Measurements from ENCODE around the gene EEPD1.

EEPD1 gene

GRCh38 chr7:36188906-36189305 is 35.9 kb downstream of the EEPD1 start:
- no peak for DNase-seq (ENCODE audit: low read depth in 1 of 2, low spot score in 1 of 2)

DNA sequence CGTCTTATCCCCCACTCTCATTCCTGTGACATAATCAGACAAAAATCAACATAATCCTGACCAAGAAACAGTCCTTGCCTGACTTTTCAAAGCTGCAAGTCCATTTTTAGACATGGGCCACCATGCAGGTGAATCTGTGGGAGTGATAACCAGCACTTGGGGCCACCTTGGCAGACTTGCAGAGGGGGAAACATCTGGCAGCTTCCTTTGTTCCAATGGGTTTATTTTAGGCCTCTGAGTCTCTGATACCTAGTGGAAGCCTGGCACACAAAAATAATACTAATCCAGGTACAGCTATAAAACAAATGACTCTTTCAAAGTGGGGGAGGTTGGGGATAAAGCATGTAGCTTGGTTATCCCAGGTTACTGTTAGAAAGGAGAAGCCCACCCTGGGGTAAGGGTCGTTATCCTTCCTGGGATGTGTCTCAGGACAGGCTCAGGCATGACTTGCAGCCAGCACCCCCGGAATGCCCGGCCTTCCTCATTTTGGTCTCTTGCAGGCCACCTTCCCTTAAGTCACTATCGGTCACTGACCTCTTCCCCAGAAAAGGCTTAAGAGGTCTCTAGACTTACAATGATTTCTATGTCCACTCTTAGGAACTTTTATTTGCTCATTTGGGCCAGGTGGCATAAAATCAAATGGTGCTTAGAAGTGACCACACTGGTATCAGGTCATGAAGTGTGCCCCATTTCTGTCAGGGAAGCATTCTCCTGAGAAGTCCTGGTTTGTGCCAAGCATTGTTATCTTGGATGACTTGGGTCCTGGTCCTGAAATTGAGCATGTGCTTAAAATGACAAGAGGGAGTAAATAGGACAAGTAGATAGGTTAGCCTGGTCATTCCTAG is 37.6 kb downstream of the EEPD1 start:
- no peak for DNase-seq (ENCODE audit: low read depth in 1 of 2, low spot score in 1 of 2)

DNA sequence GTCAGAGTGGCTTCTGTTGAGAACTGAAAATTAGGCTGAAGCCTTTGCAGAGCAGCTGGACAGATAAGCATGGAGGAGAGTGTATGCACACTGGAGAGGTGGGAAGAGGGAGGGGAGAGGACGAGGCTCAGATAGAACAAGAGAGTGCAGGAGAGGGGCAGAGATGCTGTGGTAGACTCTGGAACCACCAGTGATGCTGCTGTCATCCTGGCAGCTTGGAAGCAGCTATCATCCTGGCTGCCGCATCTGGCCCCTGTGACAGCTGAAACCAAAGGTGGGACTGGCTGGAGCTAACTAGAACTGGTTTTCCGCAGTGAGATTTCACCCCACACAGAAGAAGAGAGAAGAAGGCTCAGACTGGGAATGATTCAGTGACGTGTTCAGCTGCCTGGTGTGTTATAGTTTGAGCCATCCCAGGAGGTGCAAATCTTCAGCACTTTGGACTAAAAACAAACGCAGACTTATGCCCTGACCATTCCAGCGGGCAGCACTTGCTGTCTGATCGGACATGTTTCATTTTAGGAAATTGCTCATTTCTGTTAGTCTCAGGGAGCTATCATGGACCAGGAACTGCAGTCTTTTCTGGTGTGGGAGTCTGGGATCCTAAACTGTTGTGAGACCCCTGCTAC is 38.4 kb downstream of the EEPD1 start:
- DNase-seq (ENCODE audit: low read depth in 1 of 2, low spot score in 1 of 2) = no peak

DNA sequence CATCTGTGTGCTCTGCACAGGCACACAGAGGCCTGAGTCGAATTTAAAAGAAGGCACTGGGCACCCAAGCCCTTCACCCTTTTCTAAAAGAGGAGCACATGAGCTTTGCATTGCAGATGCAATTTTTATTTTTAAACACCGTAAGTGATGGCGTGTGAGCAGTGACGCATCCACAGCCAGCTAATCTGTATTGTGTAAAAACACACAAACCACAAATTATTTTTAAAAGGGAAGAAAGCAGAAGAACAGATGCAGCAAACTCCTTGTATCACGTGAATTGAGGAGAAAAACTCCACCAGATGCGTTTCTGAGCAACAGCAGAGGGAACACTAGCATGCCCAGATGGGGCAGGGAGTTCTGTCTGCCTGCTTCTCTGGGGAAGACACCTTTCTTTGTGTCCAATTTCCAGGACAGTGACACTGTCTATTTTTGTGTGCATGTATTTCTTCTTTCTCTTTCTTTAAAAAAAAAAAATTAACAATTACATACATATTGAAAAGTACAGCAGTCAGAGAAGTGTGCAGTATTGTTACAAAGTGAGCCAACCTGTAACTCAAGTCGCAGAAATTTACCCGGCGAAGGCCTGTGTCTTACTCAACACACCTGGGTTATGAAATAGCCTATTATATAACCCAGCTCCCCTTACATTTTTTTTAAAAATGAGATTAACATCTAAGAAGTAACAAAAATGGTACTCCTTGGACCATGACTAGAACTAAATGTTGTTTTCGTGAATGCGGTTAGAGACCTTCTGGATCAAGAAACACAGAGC is 39.2 kb downstream of the EEPD1 start:
- no peak for DNase-seq (ENCODE audit: low read depth in 1 of 2, low spot score in 1 of 2)

- DNase-seq (ENCODE audit: low read depth in 1 of 2, low spot score in 1 of 2) = no peak
Observed at GRCh38 chr7:36192877-36193276, 39.8 kb downstream of the EEPD1 start.

- no peak for DNase-seq (ENCODE audit: low read depth in 1 of 2, low spot score in 1 of 2)
Observed at GRCh38 chr7:36198854-36199266, 45.8 kb downstream of the EEPD1 start.

DNA sequence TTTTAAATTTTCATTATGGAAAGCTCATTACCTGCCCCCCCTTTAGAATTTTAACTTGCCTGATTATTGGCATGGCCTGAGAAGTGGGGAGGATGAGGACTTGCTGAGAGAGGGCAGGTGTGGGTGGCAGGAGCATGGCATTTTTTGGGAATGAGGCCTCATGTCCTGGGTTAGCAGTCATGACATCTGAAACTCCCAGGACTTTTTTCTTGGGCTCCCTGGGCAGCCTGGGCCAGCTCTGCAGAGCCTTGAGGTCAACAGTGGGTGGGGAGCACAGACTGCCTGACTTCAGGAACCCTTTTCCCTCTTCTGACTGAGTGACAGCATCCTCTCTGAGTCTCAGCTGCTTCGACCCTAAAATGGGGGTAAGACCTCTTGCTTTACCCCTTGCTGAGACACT is 46.3 kb downstream of the EEPD1 start:
- DNase-seq (ENCODE audit: low read depth in 1 of 2, low spot score in 1 of 2) = no peak

DNA sequence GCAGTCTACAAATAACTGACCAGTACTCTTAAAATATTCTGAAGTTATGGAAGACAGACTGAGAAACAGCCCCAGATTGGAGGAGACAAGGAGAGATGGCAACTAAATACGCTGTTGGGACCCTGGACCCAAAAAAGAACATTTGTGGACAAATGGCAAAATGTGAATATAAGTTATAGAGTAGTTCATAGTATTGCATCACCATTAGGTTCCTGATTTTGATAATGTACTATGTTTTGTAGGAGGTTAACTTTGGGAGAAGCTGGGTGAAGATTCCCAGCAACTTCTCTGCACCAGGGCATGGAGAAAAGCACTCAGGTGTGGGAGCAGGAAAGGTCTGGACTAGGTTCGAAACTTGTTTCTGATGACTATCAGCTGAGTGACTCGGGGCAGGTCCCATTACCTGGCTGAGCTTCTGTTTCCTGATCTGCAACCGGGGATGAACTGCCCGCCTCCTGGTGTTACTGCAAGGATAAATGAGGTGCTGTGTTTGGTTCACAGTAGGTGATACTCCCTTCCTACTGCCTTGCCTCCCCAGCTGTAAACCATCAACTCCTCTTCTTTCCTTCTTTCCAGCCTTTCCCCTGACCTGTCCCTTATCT is 48.2 kb downstream of the EEPD1 start:
- no peak for DNase-seq (ENCODE audit: low read depth in 1 of 2, low spot score in 1 of 2)

DNA sequence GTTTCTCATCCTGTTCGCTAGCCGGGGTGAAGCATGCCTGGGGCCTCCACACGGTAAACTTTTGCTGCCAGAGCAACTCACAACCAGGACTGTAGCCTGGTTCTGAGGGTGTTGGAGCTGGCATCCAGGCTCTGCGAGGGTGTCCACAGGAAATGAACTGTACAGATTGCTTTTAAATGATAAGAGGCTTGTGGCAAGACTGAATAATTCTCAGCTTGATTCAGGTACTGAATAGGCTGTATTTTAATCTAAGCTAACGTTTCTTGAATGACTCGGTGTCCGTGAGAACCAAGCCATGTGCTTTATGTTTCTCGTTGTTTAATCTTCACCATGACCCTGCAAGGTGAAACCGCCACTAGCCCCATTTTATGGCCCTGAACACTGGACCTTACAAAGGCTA is 49.3 kb downstream of the EEPD1 start:
- no peak for DNase-seq (ENCODE audit: low read depth in 1 of 2, low spot score in 1 of 2)

DNA sequence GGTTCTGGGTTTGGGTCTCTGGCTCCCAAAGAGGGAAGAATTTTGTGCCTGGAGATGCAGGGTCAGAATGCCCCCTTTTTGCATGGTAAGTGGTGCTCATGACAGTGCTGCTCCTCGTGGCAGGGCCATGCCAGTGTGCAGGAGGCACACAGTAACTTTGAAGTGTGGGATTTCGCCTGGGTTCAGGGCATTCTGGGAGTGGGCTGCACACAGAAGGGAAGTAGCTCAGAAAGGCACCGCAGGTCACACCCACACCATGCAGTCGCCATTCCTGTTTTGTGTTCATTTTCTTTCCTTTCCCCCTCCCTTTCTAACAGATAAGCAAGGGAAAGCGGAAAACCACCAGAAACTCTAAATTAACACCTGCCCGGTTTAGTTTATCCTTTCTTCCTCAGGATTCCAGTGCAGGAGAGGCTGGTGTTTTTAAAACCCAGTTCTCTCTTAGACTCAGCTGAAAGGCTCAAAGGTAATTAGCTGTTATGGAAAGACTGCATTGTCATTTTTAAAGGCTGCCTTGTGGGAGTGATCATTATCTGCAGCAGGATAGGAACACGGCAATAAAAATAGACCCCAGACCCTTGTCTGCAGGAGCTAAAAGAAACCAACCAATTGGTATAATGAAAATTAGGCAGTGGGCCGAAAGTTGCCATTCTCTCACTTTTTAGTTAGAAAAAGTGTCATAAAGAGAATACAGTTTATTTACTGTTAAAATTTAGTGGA is 50.2 kb downstream of the EEPD1 start:
- DNase-seq (ENCODE audit: low read depth in 1 of 2, low spot score in 1 of 2) = no peak

DNA sequence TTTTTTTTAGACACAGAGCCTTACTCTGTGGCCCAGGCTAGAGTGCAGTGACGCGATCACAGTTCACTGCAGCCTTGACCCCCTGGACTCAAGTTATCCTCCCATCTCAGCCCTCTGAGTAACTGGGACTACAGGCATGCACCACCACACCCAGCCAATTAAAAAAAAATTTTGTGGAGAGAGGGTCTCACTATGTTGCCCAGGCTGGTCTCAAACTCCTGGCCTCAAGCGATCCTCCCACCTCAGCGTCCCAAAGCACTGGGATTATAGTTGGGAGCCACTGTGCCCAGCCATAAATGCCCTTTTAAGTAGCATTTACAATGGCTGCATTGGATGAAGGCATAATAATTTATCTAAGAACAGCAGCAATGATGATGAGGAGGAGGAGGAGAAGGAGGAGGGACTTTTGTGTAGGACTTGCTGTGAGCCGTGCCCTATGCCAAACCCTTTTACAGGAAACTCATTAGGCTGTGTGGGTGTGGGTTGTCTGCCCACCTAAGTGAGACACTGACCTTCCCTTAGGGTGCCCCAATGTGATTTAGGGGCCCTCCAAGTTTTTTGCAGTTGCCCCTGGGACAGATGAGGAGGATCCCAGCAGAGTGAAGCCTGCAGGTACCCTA is 51.1 kb downstream of the EEPD1 start:
- DNase-seq (ENCODE audit: low read depth in 1 of 2, low spot score in 1 of 2) = no peak

GRCh38 chr7:36204929-36205635 is 52.0 kb downstream of the EEPD1 start:
- no peak for DNase-seq (ENCODE audit: low read depth in 1 of 2, low spot score in 1 of 2)

DNA sequence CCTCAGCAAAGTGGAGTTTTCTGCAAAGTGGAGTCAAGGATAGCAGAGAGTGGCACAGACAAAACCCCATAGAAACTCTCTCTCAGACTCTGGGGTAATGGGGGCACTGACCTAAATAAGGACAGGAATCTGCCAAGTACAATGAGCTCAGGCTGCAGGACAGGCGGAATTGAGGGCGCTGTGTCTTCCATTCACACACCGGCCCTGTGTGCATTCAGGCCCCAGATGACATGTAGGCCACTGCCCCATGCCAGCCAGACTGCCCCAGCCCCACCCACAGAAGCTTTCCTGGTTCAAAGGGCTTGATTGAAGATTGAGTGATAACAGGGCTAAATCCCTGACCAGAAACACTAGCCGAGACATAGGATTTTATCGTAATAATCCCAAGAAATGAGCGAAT is 52.7 kb downstream of the EEPD1 start:
- DNase-seq (ENCODE audit: low read depth in 1 of 2, low spot score in 1 of 2) = no peak

DNA sequence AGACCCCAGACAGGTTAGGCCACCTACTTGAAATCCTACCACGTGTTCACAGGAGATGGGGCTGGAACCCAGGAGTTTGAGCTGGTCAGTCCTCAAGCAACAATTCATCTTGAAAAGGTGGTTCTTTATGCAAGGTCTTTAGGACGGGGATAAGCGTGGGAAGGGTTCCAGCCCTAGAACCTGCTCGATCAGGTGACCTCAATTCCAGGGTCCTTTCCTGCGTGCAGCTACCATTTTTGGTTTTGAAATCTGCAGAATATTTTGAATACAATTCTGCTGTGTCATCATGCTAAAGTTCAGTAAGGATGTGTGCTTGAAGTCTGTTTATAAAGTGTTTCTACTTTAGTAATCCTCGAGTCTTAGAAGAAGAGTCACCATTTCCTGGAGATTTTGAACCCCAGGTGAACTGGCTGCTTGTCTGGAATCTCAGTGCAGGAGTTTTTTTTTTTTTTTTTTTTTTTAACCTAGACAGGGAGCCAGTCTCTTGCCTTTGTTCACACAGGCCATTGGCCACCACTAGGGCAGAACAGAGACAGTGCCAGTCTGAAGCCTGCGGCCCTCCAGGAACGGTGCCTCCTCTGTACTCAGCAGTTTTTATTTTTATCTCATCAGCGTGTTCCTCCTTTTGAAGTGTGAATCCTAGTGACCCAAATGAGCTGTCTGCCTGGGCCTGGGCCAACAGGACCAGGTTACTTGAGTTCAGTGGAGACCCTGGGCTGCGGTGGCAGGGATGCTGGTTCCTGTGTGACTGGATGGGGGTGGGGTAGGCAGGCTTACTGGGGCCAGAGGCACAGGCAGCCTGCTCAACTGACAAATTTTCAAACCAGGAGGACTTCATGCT is 54.6 kb downstream of the EEPD1 start:
- no peak for DNase-seq (ENCODE audit: low read depth in 1 of 2, low spot score in 1 of 2)

- DNase-seq (ENCODE audit: low read depth in 1 of 2, low spot score in 1 of 2) = no peak
Observed at GRCh38 chr7:36208426-36208825, 55.4 kb downstream of the EEPD1 start.

GRCh38 chr7:36208997-36209813 is 56.2 kb downstream of the EEPD1 start:
- DNase-seq (ENCODE audit: low read depth in 1 of 2, low spot score in 1 of 2) = no peak

DNA sequence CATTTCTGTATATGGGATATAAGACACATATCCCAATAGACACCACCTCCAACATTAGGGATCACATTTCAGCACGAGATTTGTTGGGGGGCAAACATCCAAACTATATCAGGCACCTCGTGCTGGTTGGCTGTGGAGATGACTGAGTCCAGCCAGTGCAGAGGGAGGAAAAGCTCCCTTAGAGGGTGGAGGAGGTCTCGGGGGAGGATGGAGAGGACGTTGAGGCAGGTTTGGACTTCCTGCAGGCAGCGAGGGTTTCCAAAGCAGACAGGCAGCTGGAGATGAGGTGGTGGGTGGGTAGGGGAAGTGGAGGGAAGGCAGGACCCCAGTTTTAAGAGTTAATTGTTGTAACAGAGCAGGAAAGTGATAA is 56.7 kb downstream of the EEPD1 start:
- DNase-seq (ENCODE audit: low read depth in 1 of 2, low spot score in 1 of 2) = no peak

DNA sequence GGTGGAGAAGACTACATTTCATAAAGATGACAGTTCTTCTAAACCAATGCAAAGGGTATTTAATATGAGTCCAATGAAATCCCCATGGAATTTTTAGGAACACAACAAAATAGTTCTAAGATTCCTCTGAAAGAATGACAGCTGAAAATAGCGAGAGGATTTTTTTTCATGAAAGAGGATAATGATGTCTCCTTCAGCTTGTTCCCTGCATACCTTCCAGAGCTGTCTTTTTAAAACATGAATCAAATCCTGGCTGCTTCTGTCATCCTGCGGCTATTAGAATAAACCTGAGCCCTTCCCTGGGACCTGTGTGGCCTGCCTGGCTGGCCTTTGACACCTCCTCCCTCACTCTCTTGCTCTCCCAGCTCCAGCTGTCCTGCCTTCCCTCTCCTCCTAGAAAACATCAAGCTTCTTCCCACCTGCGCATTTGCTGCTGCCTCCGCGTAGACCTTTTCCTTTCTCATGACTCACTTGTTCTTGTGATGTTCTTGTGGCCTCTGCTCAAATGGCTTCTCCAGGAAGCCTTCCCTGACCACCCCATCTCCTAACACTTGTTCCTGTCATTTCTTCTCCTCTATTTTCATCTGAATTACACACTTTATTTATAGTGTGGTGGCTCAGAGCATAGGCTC is 57.4 kb downstream of the EEPD1 start:
- DNase-seq (ENCODE audit: low read depth in 1 of 2, low spot score in 1 of 2) = no peak

All from activated CD4-positive, alpha-beta T cell treated with anti-CD3 and anti-CD28 coated beads, Interleukin-2, amount 50 U/mL, for 24 hours (primary cell).